ENCODE results near the gene NAT10.

Gene NAT10

DNA sequence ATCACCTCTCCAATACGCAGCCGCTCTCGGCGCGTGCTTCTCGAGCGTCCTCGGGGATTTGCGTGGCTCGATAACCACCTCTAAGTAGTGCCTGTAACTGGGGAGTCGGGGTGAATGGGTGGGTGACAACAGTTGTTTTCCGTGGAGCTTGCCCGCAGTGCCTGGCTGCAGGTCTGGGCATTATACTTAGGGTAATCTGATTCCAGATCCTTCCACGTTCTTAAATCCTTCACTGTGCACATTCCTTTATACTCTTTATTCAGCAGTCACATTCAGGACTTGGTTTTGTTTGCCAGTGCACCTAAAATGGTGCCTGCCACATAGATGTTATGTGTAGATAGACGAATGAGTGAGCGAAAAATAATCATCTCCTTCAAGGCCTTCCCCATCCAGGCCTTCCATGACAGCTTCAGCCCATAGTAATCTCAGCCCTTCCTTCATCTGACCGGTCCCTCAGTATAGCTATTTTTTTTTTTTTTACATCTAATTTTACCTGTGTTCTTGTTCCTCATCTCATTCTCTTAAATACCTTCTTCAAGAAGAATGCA is 602 bp downstream of the NAT10 start:
- DNase-seq (ENCODE audit: low spot score), result peak; percentile 38

DNA sequence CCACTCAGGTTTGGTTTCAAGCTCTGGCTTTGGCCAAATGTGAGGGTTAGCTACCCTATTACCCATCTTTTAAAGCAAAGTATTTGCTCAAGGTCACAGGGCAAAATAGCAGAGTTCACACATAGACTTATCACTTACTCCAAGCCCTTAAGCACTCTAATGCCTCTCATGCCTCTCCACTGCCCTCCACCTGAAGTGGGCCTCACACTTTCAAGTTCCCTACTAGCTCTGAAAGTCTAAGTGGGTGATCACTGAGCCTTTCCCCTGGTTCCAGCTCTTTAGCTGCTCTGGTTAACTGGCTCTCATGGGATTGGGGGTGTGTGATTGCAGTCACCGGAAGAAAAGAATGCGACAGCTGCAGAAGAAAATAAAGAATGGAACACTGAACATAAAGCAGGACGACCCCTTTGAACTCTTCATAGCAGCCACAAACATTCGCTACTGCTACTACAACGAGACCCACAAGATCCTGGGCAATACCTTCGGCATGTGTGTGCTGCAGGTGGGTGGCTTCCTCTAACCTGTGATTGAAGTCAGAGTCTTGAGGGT is 6.4 kb downstream of the NAT10 start:
- DNase-seq (ENCODE audit: low spot score), result no peak

GRCh38 chr11:34114014-34114413 is 8.6 kb downstream of the NAT10 start:
- no peak for DNase-seq (ENCODE audit: low spot score)

DNA sequence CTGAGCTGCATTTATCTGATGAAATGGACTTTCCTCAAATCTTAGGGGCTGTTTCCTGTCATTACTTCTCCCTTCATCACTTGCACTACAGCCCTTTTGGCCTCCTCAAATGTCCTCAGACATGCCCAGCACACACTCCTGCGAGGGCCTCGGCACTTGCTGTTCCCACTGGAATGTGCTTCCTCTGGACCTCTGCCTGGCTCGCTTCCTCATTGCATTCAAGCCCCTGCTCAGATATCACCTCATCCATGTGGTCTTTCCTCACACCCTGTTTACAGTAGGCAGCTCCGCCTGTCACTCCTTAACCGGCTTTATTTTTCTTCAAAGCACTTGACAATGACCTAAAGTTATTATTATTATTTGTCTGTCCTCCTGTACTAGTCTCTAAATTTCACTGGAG is 9.0 kb downstream of the NAT10 start:
- DNase-seq (ENCODE audit: low spot score), result no peak

DNA sequence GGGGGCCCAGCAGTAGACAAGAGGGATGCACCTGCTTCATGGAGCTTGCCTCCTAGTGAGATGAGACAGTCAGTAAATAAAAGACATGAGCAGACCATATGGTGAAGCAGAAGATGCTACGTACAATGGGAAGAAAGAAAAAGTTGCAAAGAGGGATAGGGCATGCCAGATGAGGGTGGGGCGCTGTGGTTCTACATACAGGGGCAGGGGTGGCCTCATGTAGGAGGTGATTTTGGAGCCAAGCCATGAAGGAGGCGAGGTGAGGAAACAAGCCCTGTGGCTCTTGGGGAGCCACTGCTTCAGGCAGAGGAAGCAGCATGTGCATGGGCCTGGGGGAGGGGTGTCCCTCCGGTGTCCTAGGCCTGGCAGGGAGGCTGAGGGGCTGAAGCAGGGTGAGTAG is 15.2 kb downstream of the NAT10 start:
- no peak for DNase-seq (ENCODE audit: low spot score)

DNA sequence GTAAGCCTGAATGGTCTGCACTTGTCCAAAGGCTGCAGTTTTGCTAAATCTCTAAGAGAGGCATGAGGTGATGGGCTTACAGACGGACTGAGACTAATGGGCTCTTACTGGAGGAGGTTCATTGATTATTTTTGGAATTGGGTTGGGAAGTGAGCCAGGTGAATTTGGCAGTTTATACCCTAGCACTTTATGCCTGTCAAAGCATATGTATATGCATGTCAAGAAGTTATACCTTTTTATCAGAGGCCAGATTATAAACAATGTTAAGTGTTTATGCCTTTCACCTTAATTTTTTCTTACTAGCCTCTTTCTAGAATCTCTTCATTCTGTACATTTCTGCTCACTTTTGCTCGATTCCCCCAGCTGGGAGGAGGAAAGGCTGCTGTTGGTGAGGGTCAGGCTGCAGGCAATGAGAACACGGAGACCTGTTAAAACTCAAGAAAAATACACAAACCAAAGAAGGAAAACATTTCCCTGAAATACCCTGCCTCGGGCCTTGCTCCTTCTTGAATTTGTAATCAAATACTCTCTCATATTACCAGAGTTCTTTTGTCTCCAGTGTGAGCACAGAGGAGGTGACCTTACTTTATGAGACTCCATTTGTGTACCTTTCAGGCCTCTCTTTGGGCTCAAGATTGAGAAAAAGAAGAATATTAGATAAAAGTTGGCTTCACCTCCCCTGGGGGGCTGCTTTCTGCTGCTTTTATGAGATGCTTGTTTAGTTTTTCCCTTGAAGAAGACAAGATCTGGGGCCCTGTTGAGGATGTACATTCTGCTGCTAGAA is 19.6 kb downstream of the NAT10 start:
- no peak for DNase-seq (ENCODE audit: low spot score)

DNA sequence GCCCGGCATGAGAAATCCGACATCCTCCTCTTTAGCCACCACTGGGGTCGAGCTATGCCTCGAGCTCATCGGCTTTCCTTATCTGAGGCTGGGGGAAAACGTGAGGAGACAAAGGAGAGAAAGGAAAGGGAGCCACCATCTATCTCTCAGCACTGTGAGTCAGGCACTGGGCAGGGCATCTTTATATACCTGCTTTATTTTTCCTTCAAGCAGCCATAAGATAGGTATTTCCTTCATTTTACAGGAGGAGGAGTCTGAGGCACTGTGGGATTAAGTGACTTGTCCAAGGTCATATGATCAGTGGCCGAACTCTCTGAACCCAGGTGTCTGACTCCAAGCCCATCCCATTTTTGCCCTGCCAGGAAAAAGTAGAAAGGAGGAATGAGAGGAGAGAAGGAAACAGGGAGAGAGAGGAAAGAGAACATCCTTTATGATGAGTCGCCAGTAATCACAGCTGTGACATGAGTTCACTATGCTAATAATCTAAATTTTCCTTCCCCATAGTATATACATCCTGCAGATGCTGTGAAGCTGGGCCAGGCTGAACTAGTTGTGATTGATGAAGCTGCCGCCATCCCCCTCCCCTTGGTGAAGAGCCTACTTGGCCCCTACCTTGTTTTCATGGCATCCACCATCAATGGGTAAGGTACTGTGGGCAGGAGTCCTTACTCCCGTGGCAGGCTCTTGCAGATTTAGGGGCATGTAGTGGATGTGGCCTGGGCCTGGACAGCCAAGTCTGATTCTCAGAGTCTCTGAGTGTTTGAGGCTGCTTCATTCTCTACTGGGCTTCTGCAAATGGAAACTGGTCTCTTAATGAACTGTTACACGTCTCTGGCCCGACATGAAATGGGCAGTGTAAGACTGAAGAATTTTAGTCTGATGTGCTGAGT is 21.8 kb downstream of the NAT10 start:
- DNase-seq (ENCODE audit: low spot score), result peak; percentile 23

GRCh38 chr11:34128824-34129223 is 23.4 kb downstream of the NAT10 start:
- no peak for DNase-seq (ENCODE audit: low spot score)

DNA sequence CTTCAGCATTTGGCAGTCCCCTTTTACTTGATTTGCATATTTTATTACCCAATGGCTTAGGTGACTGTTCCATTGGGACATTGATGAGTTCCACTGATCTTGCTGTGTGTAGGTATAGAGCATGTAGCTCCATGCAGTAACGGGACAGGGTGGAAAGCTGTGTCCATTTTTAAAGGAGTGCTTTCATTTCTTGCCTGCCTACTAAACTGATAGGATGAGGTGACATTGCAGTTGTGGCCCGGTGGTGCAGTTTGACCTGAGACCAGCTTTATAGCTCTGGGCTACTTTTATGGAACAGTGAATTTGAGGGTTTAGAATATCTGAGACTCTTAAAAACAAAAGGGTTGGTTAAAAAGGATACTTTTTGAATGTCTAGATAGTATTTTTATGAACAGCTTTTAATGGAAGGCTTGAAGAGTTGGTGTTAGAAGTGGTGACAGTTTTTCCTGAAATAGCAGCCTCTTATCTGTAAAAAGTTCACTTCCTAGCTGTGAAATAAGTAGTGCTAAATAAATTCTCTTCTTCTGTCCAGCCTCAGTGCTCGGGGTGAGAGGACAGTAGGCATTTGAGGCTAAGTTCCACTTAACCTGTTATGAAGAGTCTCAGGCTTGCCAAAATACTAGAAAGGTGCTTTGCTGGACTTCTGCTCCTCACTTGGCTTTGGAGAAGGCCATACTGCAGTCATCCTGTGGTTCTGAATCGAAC is 27.0 kb downstream of the NAT10 start:
- no peak for DNase-seq (ENCODE audit: low spot score)

DNA sequence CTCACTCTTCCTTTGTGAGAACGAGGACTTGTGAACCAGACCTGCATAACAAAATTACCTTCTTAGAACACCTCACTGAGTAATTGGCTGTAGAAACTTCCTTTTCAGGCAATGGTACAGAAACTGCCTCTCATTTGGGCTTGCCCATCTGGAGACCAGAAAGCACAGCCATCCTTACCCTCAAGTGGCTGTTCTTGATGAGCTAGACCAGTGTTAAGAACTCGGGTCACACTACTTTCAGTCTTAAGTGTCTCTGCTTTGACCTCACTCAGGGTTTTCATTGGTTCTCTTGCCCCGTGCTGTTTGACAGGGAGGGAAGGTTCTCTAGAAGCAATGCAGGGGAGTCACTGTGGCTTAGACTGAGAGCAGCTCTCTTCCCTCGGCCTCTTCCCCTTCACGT is 29.3 kb downstream of the NAT10 start:
- no peak for DNase-seq (ENCODE audit: low spot score)

- DNase-seq (ENCODE audit: low spot score), result no peak
These were observed 30.0 kb downstream of the NAT10 start for GRCh38 chr11:34135439-34135838.

DNA sequence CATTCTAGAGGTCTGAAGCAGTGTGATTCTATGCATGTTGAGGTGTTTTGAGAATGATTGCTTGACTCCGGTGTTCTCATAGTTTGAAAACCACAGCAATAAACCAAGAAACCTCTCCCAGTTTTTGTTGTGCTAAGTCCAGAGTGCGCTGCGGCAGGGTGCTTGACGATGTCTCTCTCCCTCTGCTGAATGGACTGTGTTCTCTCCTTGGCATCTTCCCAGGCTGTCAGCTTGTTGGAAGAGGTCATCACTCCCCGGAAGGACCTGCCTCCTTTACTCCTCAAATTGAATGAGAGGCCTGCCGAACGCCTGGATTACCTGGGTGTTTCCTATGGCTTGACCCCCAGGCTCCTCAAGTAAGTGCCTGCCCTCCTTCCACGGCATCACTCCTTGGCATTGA is 31.0 kb downstream of the NAT10 start:
- no peak for DNase-seq (ENCODE audit: low spot score)

DNA sequence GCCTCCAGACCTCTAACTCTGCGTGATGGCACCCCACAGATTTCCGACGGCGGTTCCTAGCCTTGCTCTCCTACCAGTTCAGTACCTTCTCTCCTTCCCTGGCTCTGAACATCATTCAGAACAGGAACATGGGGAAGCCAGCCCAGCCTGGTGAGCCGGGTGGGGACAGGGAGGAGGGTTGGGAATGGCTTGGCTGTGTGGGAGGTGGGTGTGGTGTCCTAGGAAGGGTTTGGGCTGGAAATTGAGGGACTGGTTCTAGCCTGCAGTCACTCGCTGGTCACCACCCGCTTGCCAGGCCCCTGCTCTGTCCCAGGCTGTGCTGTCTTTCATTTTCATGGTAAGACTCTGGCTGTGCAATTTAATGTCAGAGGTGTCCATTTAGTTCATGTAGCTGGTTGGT is 33.9 kb downstream of the NAT10 start:
- DNase-seq (ENCODE audit: low spot score), result no peak

DNA sequence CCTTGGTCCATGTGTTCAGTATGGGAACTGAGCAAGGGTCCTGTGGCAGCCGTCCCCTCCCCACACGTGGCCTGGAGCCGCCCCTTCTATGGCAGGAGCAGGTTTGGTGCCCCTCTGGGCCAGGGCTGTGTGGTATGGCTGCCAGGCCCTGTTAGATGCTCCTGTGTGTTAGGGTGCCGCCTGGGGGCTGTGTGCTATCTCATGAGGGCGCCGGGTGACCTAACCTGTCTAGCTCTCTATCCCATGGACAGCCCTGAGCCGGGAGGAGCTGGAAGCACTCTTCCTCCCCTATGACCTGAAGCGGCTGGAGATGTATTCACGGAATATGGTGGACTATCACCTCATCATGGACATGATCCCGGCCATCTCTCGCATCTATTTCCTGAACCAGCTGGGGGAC is 34.7 kb downstream of the NAT10 start:
- no peak for DNase-seq (ENCODE audit: low spot score)

DNA sequence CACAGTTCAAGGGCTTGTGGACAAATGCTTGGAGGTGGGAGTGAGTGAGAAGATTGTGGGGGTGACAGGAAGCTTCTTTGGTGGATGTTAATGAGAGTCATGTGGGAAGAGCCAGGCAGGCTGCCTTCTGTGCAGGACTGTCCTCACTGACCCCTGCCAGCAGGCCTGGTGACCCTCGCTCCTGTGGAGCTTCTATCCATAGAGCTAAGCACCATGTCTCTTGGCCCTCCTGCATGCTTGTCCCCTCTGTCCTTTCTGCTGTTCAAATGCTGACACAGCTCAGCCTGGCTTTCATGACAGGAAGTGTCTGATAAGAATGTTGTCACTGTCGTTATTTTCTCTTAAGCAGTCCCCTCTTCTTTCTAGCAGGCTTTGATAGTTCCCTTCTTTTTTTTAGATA is 37.6 kb downstream of the NAT10 start:
- DNase-seq (ENCODE audit: low spot score), result no peak

GRCh38 chr11:34145073-34145472 is 39.6 kb downstream of the NAT10 start:
- no peak for DNase-seq (ENCODE audit: low spot score)

DNA sequence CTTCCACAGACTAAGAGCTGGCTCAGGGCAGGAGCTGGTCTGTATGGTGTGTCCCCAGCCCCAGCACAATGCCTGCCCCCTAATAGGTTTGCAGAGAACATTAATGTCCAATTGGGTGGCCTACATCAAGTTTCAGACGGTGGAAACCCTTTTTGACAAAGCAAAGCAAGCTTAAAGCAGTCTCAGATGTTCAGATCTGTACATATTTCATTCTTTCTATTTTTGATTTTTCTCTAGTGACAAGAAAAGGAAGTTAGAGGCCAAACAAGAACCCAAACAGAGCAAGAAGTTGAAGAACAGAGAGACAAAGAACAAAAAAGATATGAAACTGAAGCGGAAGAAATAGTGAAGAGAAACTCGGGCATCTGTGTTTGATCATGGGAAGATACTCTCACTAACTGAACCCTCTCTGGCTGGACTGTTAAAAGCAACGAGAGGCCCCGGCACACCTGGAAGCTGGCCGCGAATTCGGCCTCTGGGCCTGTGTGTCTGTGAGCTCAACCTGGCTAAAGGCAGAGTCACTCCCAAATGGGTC is 40.5 kb downstream of the NAT10 start:
- no peak for DNase-seq (ENCODE audit: low spot score)

DNA sequence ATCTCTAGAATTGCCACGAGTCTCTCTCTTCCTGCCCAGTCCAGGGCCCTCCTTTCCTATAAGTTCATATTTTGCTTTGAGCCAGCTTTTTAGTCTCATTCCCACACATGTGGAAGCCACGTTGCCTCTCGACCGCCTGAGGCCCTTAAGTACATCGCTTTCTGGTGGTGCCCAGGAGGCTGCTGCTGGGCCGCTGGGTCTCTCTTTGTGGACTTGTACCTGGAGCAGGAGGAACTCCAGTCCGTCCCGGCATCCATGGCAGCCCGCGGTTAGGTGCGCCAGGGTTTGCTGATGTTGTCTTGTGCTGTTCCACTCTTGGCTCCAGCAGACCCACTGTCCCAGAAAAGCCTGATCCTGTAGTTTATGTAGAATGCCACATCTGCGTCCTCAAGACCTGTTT is 41.0 kb downstream of the NAT10 start:
- no peak for DNase-seq (ENCODE audit: low spot score)

GRCh38 chr11:34146866-34147265 is 41.4 kb downstream of the NAT10 start:
- no peak for DNase-seq (ENCODE audit: low spot score)

GRCh38 chr11:34147581-34147980 is 42.2 kb downstream of the NAT10 start:
- no peak for DNase-seq (ENCODE audit: low spot score)

GRCh38 chr11:34148504-34149165 is 43.2 kb downstream of the NAT10 start:
- DNase-seq (ENCODE audit: low spot score), result no peak

Measured in RKO (cell line).